GM19468 (cell line): ENCODE measurements around the gene PCSK6.
"Not testable (repeated sequence)": the region's sequence is repeated elsewhere in the genome, so short reads cannot be mapped to it uniquely, and the experiment has no call there.

Source experiments
- ATAC-seq: cut with Tn5 transposase; IDR thresholded peaks from one replicate; pipeline ENCODE4 v1.9.1; 2021; ENCODE audit warnings: mild to moderate bottlenecking, moderate library complexity, moderate number of reproducible peaks; ENCODE audit not compliant: unreplicated experiment; ENCODE audit errors: extremely low read depth

PCSK6 gene

DNA sequence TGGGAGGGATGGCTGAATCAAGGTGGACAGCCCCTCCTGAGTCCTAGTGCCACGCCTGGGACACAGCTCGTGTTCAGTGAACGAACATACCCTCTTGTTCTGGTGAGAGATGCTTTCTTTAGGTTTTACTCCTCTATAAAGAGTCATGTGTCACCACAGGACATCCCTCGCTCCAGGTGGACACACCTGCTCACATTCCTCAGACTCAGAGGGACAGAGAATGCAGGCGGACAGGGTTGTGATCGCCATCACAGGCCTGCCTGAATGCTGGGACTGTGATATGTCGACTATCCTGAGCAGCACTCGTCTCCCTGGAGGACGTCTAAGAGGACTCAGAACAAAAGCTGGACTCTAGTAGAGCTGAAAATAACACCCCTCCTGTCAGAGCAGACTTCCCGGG, 98.1 kb downstream of the PCSK6 start:
- ATAC-seq: no peak

DNA sequence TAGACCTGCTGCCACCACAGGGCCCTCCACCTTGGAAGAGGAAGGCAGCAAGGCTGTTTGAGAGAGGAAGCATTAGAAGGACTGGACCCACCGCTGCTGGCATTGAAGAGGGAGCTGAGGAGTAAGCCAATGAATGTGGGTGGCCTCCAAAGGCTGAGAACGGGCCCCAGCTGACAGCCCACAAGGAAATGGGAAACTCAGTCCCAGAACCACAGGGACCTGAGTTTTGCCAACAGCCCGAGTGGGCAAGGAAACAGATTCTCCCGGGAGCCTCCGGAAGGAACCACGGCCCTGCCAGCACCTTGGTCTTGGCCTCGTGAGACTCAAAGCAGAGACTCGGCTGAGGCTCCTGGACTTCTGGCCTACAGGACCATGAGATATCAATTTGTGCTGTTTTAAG, 99.0 kb downstream of the PCSK6 start:
- ATAC-seq: no peak

DNA sequence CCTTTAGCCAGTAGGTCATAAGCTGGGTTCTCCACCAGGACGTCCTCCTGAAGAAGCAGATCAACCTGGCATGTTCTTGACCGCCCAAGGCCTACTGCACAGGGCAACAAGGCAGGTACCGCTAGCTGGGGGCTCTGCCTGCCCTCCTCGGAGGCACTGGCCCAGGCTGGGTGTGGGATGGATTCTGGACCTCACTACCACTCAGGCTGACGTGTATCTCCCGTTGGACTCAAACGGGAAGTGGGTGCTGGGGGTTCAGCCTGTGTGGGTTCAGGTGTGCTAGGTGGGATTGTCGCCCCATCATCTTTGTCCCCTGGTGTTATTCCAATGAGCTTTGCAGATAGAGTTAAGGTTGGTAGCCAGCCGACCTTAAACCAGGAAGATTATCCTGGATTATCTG, 99.4 kb downstream of the PCSK6 start:
- no peak for ATAC-seq

DNA sequence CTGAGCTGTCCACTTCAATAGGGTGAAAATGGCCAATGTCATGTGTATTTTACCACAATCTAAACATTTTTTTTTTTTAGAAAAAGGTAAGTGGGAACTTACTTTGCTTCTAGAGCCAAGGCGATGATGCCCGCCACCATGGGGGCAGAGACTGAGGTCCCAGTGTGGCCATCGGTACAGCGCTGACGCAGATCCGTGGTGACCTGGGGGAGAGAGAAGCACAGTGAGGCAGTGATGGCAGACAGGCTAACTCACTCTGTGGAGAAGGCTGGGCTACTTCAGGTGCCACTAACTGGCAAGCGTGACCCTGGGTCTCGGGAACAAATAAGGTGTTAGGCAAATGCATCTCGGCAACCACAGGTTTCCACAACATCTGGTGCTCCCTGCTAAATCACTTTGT, 100.1 kb downstream of the PCSK6 start:
- no peak for ATAC-seq

DNA sequence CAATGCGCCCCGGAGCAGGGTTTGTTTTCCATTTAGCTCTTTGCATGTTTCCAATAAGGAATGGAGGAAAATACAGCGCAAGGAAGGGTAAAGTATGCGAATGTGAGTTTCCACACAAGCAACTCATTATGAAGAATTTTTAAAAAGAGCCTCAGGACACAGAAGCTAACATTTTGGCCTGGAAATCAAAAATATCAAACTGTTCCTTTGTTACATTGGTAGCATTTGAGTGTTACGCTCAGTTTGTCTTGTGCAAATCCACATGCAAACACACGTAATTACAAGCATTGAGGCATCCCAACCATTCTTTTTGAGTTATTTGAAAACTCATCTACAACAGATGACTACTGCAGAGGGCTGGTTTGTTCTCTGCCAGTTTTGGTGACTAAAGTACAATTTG, 101.5 kb downstream of the PCSK6 start:
- ATAC-seq: no peak

DNA sequence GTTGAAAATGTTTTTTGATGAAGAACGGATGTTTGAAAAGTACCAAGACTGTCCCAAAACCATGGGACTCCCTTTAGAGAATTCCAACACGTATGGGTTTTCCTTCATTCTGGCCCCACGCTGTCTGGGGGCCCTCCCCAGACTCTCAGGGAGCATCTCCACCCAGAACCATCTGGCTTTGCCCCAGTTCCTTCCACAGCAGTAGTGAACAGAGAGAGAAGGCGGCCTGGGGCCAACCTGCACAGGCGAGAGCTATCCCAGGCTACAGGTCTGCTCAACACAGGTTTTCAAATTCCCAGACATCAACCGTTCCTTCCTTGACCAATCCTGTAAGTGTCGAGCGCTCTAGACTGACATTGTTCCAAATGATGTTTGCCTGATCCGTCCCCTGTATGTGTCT, 101.9 kb downstream of the PCSK6 start:
- no peak for ATAC-seq

DNA sequence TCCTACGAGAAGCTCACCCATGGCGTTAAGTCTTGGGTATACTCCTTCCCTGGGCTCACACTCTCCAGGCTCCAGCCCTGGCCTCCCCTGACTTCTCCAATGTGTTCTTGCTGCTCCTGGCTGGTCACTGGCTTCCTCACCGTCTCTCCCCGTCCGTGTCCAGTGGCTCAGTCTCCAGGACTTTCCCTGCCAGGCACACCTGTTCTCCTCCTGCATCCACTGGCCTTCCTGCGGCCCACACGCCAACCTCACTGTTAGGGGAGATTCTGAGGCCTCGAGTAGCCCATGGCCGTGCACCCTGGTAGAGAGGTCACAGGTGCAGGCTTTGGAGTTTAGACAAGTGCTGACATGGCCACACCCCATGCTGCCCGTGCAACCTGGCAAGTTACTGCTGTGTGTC, 102.5 kb downstream of the PCSK6 start:
- ATAC-seq: no peak

DNA sequence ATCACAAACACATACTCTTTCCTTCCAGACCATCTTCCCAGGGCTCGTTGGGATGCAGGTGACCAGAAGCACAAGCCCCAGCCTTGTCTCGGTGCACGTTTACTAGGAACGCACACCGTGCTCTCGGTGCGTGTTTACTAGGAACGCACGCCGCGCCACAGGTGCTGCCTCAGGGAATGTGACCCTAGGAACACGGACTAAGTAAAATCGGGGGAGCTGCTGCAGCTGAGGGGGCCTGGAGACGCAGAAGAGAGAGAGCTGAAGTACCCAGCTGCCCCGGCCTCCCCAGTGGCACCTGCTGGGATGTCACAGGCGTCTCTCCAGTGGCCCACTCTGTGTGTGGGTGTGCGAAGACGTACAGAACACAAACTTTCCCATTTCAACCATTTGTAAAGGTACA, 103.5 kb downstream of the PCSK6 start:
- no peak for ATAC-seq

DNA sequence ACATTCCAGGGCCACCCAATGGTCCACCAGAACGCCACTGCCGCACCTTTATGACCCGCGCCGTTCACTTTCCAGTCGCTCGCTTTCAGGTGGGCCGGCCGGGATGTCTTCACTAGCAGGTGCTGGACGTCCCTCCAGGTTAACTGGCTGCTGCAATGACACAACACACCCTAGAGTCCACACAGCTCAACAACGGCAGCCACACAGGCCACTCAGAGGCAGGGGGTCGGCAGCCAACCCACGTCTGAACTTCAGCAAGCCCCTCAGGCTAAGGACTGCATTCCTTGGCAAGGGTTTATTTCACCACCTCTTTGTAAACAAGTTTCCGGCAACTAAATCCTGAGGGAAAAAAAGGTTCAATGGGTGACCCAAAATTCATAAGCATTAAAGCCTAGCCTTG, 105.2 kb downstream of the PCSK6 start:
- no peak for ATAC-seq

DNA sequence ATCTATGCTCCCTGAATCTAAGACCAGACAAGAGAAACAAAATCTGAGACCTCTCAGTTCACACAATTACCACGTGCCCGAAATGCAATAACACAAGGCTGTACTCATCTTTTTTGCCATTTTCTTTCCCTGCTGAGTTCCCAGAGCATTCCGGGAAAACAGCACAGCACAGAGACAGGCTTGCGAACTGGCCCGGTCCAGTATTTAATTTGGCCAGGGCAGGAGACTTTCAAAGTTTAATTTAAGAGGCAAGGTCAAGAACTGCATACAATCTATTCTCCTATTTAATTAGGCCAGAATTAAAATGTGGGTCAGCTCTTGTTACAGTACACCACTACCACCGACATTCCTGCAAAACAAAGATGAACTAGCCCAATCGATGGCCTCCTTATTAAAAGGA, 107.0 kb downstream of the PCSK6 start:
- no peak for ATAC-seq

DNA sequence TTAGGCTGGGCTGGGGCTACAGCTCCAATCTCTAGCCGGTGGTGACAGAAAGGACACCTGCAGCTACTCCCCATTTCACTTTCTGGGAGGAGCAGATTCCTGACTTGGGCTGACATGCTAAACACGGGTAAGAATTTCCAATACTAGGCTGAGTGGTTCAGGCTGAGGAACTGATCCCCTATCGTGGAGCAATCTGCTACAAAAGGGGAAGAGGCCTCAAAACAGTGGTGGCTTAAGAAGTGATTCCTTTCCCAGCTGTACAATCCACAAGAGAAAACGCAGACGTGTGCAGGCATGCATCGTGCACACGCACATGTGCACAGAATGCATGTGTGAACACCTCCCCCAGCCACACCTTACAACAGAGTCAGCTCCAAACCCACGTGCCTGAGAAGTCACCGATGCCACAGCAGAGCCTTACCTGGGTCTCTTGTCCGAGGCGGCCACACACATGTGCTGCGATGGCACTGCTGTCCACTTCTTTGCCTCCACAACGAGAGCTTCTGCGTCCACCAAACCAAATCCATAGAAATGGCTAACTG, 107.8 kb downstream of the PCSK6 start:
- ATAC-seq: no peak

DNA sequence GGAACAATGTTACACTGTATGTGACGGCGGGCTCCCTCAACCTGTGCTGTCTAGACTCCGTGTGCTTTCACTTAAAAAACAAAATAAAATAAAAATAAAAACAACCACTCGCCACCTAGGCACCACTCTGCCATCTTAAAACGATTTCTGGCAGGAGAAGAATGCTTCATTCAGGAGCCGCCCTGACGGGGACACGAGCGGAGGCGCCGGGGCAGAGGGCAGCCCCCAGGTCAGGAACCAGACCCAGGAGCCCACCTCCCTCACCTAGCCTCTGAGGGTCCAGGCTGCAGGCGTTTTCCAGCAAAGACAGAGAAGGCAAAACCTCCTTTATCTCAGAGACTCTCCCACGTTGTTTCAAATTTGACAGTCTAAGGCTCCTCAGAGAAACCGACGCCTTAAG, 109.4 kb downstream of the PCSK6 start:
- ATAC-seq: no peak

DNA sequence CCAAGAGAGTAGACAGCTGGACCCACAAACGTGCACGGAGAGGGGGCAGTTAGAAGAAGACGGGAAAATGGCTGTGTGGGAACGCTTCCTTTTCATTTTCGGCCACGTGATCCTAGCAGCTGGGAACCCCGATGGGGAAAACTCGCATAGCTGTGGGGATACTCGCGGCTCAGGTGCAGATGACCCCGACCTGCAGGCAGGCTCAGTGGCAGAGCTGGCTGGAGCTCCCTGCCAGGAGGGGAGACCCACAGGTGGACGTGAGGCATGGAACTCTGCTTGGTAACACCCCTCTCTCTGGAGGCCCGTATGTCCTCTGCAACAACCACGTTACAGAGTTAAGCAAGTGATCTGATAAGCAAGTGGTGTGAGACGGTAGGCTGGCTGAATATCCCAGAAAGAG, 109.9 kb downstream of the PCSK6 start:
- ATAC-seq: no peak

DNA sequence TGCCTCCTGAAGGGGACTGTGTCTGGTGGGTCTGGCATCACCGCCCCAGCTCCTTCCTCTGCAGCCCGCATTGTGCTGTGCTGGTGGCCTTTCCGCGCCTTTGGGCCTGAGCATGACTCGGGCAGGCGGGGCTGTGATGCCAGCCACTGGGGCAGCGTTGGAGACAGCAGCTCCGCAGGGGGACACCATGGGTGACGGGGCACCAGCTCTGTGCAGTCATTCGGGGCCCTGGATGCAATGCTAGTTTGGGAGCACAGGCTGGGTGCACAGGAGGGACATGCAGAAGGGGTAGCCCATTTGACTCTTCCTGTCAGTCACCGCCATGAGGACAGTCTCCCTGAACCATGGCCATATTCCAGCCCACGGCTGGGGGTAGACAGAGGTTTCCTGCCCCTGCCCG, 110.6 kb downstream of the PCSK6 start:
- no peak for ATAC-seq

DNA sequence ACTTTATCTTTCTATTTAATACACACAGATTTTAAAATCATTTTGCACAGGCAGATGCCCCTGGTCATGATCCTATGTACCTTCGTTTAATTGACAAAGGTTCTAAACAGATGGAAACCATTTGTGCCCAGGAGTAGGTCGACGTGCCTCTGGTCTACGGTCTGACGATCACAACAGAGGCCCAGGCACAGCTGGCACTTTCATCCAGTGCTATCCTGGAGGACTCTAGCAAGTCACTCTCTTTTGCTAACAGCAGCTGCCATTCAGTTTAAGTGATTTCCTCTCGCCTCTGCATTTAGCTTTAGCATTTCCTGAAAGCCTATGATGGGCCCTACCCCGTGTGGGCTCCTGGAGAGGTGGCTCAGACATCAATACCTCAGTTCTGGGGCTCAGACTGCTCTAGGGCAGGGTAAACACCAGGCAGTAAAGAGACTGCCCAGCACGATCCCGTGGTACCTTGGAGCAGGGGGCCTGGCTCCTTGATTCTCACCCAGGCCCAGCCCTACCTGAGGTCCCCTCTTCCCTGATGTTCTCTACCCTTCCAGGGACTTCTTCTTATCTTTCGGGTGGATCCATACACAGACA, 111.2 kb downstream of the PCSK6 start:
- no peak for ATAC-seq

DNA sequence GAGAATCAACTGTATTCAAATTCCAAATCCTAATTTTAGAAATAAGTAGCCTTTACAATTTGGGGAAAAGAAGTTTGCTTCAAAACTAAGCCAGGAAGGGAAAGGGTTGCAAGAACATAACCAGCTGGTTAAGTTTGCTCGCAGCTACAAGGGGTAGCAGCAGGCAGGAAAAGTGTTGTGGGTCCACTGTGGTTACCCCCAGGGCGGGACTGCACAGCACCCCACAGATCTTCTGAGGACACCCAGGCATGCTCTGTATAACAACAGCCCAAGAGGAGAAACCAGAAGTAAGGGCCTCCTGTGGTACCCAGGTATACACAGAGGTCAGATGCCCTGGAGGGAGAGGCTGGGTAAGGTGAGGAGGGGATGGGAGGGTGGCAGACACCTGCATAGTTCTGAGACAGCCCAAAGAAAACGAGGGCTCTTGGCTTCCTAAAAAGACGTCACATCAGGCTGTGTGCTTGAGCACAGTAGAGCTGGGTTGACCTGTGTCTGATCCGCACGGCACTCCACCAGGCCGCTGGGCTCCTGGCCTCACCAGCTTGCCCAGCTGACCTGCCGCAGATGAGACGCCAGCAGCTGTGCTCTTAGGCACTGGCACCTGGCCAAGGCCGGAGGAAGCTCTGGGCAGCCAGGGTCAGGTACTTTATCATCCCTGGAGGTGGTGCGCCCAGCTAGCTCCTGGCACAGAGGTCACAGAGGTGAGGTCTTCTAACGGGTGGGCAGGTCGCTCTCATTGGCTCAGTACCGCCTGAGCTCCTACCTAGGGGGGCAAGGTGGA, 112.7 kb downstream of the PCSK6 start:
- no peak for ATAC-seq

DNA sequence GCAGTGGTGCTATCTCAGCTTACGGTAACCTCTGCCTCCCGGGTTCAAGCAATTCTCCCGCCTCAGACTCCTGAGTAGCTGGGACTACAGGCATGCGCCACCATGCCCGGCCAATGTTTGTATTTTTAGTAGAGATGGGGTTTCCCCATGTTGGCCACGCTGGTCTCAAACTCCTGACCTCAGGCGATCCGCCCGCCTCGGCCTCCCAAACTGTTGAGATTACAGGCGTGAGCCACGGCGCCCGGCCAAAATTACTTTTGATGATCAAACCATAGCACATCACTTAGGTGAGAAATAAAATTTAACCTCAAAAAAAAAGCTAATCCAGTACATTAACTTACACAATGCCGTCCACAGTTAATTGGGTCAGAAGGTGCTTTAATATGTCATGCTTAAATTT, 114.5 kb downstream of the PCSK6 start:
- ATAC-seq: not testable (repeated sequence)

DNA sequence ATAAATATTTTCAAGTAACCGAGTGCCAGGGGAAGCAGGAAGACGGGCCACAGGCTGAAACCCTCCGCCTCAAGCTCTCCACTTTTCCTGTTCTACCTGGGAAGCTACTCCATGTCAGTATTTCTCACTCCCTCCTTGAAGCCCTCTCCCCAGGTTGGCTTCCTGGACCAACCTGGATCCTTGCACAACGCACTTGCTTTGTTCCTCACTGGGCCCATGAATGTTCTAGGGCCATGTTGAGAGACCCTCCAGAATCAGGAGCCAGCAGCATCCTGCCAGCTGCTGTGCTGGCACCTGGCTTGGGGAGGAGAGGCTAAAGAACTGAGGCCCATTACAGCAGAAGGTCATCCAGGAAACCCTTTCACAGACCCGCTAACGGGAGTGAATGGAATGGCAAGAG, 115.2 kb downstream of the PCSK6 start:
- no peak for ATAC-seq

DNA sequence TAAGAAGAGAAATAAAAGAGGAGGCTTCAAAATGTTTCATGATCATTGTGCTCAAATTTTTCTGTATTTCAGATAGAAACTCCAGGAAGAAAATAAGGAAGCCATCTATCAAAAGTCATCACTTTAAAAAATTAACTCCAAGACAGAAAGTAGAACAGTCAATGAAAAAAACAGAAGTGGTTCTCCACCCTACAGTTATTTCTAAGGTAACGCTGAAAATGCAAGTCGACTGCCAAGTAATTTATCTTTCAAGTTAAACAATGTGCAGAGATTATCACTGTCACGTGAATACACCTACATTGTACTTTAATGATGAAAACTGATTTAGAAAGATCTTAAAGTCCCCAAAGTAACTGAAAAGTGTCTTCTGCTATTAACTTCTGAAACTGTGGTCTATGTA, 115.9 kb downstream of the PCSK6 start:
- ATAC-seq: no peak

DNA sequence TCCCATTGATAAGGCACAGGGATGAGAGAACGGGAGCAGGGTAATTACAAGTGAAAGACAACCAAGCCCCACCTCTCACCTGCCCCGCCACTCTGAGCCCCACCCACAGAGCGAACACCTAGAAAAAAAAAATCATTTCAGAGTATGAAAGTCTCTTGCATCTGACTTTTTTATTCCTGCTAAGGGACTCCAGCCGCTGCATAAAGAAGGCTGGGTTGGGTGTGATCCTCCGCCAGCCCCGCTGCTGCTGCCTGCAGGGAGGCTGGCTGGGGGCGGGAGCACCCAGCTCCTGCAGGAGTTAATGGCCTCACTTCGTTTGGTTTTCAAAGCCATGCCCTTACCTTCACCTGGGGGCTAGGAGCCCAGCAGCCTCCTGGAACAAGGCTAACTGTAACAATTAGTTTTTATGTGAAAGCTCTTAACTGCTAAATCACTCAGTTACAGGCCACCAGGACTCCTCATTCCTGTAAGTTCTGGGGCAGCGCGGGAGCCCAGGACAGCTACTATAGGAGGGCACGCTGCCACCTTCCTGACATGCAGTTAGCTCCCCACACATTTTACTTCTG, 116.5 kb downstream of the PCSK6 start:
- ATAC-seq: no peak

DNA sequence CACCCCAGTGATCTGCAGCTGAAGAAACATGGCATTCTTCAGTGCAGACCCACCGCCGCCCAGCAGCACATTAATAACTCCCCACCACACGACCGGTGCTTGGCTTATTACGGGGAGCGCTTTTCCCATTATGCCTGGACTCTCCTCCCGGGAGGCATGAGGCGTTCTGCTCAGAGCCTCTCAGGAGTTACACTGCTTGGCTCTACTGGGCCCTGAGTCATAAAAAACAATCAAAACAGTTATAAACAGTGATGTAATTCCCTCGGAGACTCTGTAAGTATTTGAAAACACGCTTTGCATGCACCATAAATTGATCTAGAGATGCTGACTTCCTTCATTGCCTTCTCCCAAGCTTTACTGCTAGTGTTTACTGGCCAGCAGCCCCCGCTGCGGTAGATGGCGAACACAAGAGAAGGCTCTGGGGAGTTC, 117.3 kb downstream of the PCSK6 start:
- ATAC-seq: no peak

DNA sequence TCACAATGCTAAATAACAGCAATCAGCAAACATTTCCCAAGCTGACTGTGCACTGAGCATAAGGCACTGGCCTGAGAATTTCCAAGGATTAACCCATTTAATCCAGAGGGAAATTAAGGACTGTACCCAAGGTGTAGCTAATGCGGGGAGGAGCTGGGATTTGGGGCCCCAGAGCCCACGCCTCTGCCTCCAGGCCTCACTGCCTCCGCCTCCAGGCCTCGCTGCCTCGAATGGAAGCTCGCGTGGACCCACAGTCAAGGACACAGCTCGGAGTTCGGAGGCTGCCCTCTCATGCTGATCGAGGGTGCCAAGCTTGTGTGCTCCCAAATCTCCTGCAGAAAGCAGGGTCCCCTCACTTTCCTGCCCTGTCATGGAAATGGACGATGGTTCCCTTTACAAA, 118.0 kb downstream of the PCSK6 start:
- ATAC-seq: no peak
